CD8-positive, alpha-beta memory T cell (primary cell): ENCODE data around the gene RBSN. TPM values are rescaled to one million over a fixed set of nuclear protein-coding genes. Genes with fewer than 3 reads are reported as not detected.

Source experiments
- CTCF ChIA-PET: fragments of 350-600 bp; sonication (Branson Sonifier 250); formaldehyde crosslinking; loops from one replicate; lab custom pipeline; 2021; ENCODE audit warnings: antibody characterized with exemption; lab: Charles Lee
- POLR2A ChIA-PET: fragments of 350-600 bp; sonication (Branson Sonifier 250); formaldehyde crosslinking; loops from one replicate; lab custom pipeline; 2021; ENCODE audit warnings: antibody characterized with exemption; lab: Charles Lee
- DNase-seq, 5 donors: peaks; one replicate each; pipeline versions ENCODE4 v3.0.0 to v3.0.0-alpha.2; 2020 to 2022; ENCODE audit warnings: mixed read lengths in 1 of 5
- H3K27ac ChIP-seq: one replicate; pipeline ENCODE4 v1.7.0; 2013; ENCODE audit warnings: low read depth, mild to moderate bottlenecking, low read length, moderate library complexity
- H3K27me3 ChIP-seq: 2 replicates; pipeline ENCODE4 v1.7.0; 2013; ENCODE audit warnings: low read length, mild to moderate bottlenecking; ENCODE audit not compliant: insufficient read depth, poor library complexity, severe bottlenecking
- H3K36me3 ChIP-seq: 2 replicates; pipeline ENCODE4 v1.7.0; 2013; ENCODE audit warnings: mild to moderate bottlenecking, low read length, moderate library complexity; ENCODE audit not compliant: insufficient read depth
- H3K4me1 ChIP-seq: 2 replicates; pipeline ENCODE4 v1.7.0; 2013; ENCODE audit warnings: mild to moderate bottlenecking, low read length, moderate library complexity; ENCODE audit not compliant: insufficient read depth
- H3K4me3 ChIP-seq: 2 replicates; pipeline ENCODE4 v1.7.0; 2013; ENCODE audit warnings: mild to moderate bottlenecking, low read length
- H3K9me3 ChIP-seq: 2 replicates; pipeline ENCODE4 v1.7.0; 2013; ENCODE audit warnings: mild to moderate bottlenecking, low read length
- H3K27ac Mint-ChIP-seq, 8 donors: one replicate each; pipeline ENCODE4 v1.8.0; 2020 to 2021; ENCODE audit warnings: mixed read lengths in 8 of 8, mild to moderate bottlenecking in 6 of 8, inconsistent platforms in 3 of 8, moderate library complexity in 3 of 8
- H3K27me3 Mint-ChIP-seq, 2 donors: one replicate each; pipeline ENCODE4 v1.8.0; 2020 to 2021; ENCODE audit warnings: mixed read lengths in 2 of 2, mild to moderate bottlenecking in 1 of 2, moderate library complexity in 1 of 2
- H3K36me3 Mint-ChIP-seq, 3 donors: one replicate each; pipeline ENCODE4 v1.8.0; 2020 to 2021; ENCODE audit warnings: mixed read lengths in 3 of 3, inconsistent platforms in 1 of 3, mild to moderate bottlenecking in 1 of 3
- H3K4me1 Mint-ChIP-seq, 3 donors: one replicate each; pipeline ENCODE4 v1.8.0; 2020 to 2021; ENCODE audit warnings: mixed read lengths in 3 of 3, inconsistent platforms in 1 of 3, mild to moderate bottlenecking in 1 of 3
- H3K4me3 Mint-ChIP-seq, 7 donors: one replicate each; pipeline ENCODE4 v1.8.0; 2020 to 2021; ENCODE audit warnings: mixed read lengths in 7 of 7, mild to moderate bottlenecking in 6 of 7, moderate library complexity in 4 of 7, inconsistent platforms in 2 of 7
- H3K9me3 Mint-ChIP-seq, 5 donors: one replicate each; pipeline ENCODE4 v1.8.0; 2020 to 2022; ENCODE audit warnings: mixed read lengths in 5 of 5, mild to moderate bottlenecking in 3 of 5, moderate library complexity in 2 of 5, inconsistent platforms in 1 of 5
- polyA plus RNA-seq: library from polyadenylated mRNA; unstranded; fragments of 300-500 nt; fragmentation: Illumina TruSeq; gene quantifications from one replicate; pipeline ENCODE4 v1.2.3, GENCODE V29; 2021
- total RNA-seq, 2 experiments: library from RNA; stranded (reverse); gene quantifications; one replicate each; pipeline ENCODE4 v1.2.3, GENCODE V29; 2021

RBSN gene
- total and polyA plus RNA-seq, 3 experiments from 2014 or later: 12.2 to 19.0 (median 12.5) TPM

- H3K27me3 ChIP-seq: no peaks in the 10 kb centered on the region
- Mint-ChIP-seq H3K4me1 (peaks cover 0 to 10% (median 3%) of the 10 kb centered on the region in 3 donors), H3K4me3 (no peak overlapping the region), H3K9me3 (no peaks in the 10 kb centered on the region), H3K36me3 (peaks cover 19 to 94% (median 42%) of the 10 kb centered on the region in 3 donors), H3K27ac (peak overlapping the region in 2 of 8 donors; percentile 51 to 85), H3K27me3 (peaks cover 0 to 1% of the 10 kb centered on the region in 2 donors)
- no peak for DNase-seq
- ChIA-PET CTCF (no interaction called here), POLR2A (no interaction called here)
- H3K9me3 ChIP-seq: no peaks in the 10 kb centered on the region
- no peak overlapping the region for H3K27ac ChIP-seq
- H3K36me3 ChIP-seq: peaks cover 72% of the 10 kb centered on the region
- H3K4me3 ChIP-seq: no peak overlapping the region
- no peaks in the 10 kb centered on the region for H3K4me1 ChIP-seq
These were observed 16.8 kb downstream of the RBSN start for GRCh38 chr3:15081960-15082664.

- CTCF ChIA-PET: no interaction called here
- Histone ChIP-seq H3K27me3 (no peaks in the 10 kb centered on the region), H3K9me3 (no peaks in the 10 kb centered on the region), H3K4me3 (no peak overlapping the region), H3K36me3 (peaks cover 84% of the 10 kb centered on the region), H3K4me1 (no peaks in the 10 kb centered on the region), H3K27ac (no peak overlapping the region)
- Mint-ChIP-seq H3K4me1 (peaks cover 0 to 10% (median 3%) of the 10 kb centered on the region in 3 donors), H3K27me3 (peaks cover 0 to 1% of the 10 kb centered on the region in 2 donors), H3K4me3 (no peak overlapping the region), H3K9me3 (no peaks in the 10 kb centered on the region), H3K27ac (no peak overlapping the region), H3K36me3 (peaks cover 32 to 95% (median 44%) of the 10 kb centered on the region in 3 donors)
- DNase-seq: no peak
- POLR2A ChIA-PET: no interaction called here
These were observed 19.9 kb downstream of the RBSN start for GRCh38 chr3:15079091-15079490.

- no peak for DNase-seq
These were observed 24.4 kb downstream of the RBSN start for GRCh38 chr3:15074500-15074899.

GRCh38 chr3:15071699-15072098, 27.2 kb downstream of the RBSN start:
- H3K36me3 ChIP-seq: peaks cover 35% of the 10 kb centered on the region

More at GRCh38 chr3:15074500-15074899, 24.4 kb downstream of the RBSN start:
- peaks cover 27 to 86% (median 39%) of the 10 kb centered on the region in 3 donors for H3K36me3 Mint-ChIP-seq
- no peaks in the 10 kb centered on the region for H3K27me3 ChIP-seq
- H3K4me1 ChIP-seq: no peaks in the 10 kb centered on the region
- H3K27me3 Mint-ChIP-seq: peaks cover 0 to 1% of the 10 kb centered on the region in 2 donors
- no peak overlapping the region for H3K4me3 ChIP-seq
- CTCF ChIA-PET: interaction anchor here (0.5 kb wide), 1 partner anchor 281 kb away, joined by 3 read pairs; no protein-coding TSS in a partner anchor
- H3K9me3 Mint-ChIP-seq: no peaks in the 10 kb centered on the region
- POLR2A ChIA-PET: no interaction called here
- H3K9me3 ChIP-seq: no peaks in the 10 kb centered on the region
- H3K4me3 Mint-ChIP-seq: no peak overlapping the region
- H3K4me1 Mint-ChIP-seq: peaks cover 0 to 4% (median 3%) of the 10 kb centered on the region in 3 donors
- peaks cover 58% of the 10 kb centered on the region for H3K36me3 ChIP-seq
- no peak overlapping the region for H3K27ac Mint-ChIP-seq
- no peak overlapping the region for H3K27ac ChIP-seq

GRCh38 chr3:15069441-15069840, 29.5 kb downstream of the RBSN start:
- Mint-ChIP-seq H3K4me1 (peaks cover 9 to 17% (median 10%) of the 10 kb centered on the region in 3 donors), H3K4me3 (peak overlapping the region in 1 of 7 donors; percentile 20), H3K27ac (peak overlapping the region in 1 of 8 donors; percentile 7), H3K9me3 (no peaks in the 10 kb centered on the region), H3K36me3 (peaks cover 5 to 41% (median 14%) of the 10 kb centered on the region in 3 donors), H3K27me3 (peaks cover 0 to 1% of the 10 kb centered on the region in 2 donors)
- DNase-seq: no peak
- POLR2A ChIA-PET: no interaction called here
- Histone ChIP-seq H3K27me3 (no peaks in the 10 kb centered on the region), H3K4me3 (no peak overlapping the region), H3K27ac (no peak overlapping the region), H3K36me3 (peaks cover 13% of the 10 kb centered on the region), H3K4me1 (no peaks in the 10 kb centered on the region), H3K9me3 (no peaks in the 10 kb centered on the region)
- CTCF ChIA-PET: no interaction called here

More at GRCh38 chr3:15071699-15072098, 27.2 kb downstream of the RBSN start:
- H3K9me3 Mint-ChIP-seq: no peaks in the 10 kb centered on the region
- H3K27ac ChIP-seq: no peak overlapping the region
- DNase-seq: no peak
- H3K27me3 Mint-ChIP-seq: peaks cover 0 to 1% of the 10 kb centered on the region in 2 donors
- H3K4me1 Mint-ChIP-seq: peaks cover 0 to 5% (median 0%) of the 10 kb centered on the region in 3 donors
- H3K36me3 Mint-ChIP-seq: peaks cover 14 to 59% (median 23%) of the 10 kb centered on the region in 3 donors
- no peak overlapping the region for H3K27ac Mint-ChIP-seq
- H3K4me3 ChIP-seq: no peak overlapping the region
- H3K27me3 ChIP-seq: no peaks in the 10 kb centered on the region
- no peaks in the 10 kb centered on the region for H3K9me3 ChIP-seq
- no peaks in the 10 kb centered on the region for H3K4me1 ChIP-seq
- ChIA-PET POLR2A (no interaction called here), CTCF (interaction anchor here (0.7 kb wide), 1 partner anchor 12 kb away, joined by 3 read pairs; no protein-coding TSS in a partner anchor)
- peak overlapping the region in 1 of 7 donors; percentile 32 for H3K4me3 Mint-ChIP-seq

- Mint-ChIP-seq H3K4me3 (peak overlapping the region; percentile 1 to 99 (median 18)), H3K27me3 (no peaks in the 10 kb centered on the region), H3K27ac (peak overlapping the region in 4 of 8 donors; percentile 1 to 56 (median 42)), H3K9me3 (no peaks in the 10 kb centered on the region), H3K36me3 (peaks cover under 1 to 18% (median 6%) of the 10 kb centered on the region in 3 donors), H3K4me1 (peaks cover 25 to 33% (median 26%) of the 10 kb centered on the region in 3 donors)
- no peak overlapping the region for H3K4me3 ChIP-seq
- POLR2A ChIA-PET: no interaction called here
- H3K27me3 ChIP-seq: no peaks in the 10 kb centered on the region
- H3K9me3 ChIP-seq: no peaks in the 10 kb centered on the region
- H3K4me1 ChIP-seq: peaks cover 16% of the 10 kb centered on the region
- CTCF ChIA-PET: no interaction called here
- H3K36me3 ChIP-seq: peaks cover 5% of the 10 kb centered on the region
- no peak overlapping the region for H3K27ac ChIP-seq
- no peak for DNase-seq
These were observed 32.5 kb downstream of the RBSN start for GRCh38 chr3:15066467-15066866.

- Mint-ChIP-seq H3K27ac (peak overlapping the region in 6 of 8 donors; percentile 73 to 98 (median 93)), H3K4me3 (peak overlapping the region; percentile 93 to 99 (median 97)), H3K27me3 (no peaks in the 10 kb centered on the region), H3K9me3 (no peaks in the 10 kb centered on the region), H3K36me3 (peaks cover 0 to 13% (median 4%) of the 10 kb centered on the region in 3 donors), H3K4me1 (peaks cover 26 to 33% (median 30%) of the 10 kb centered on the region in 3 donors)
- Histone ChIP-seq H3K27ac (no peak overlapping the region), H3K4me1 (peaks cover 16% of the 10 kb centered on the region), H3K9me3 (no peaks in the 10 kb centered on the region), H3K36me3 (no peaks in the 10 kb centered on the region), H3K27me3 (no peaks in the 10 kb centered on the region), H3K4me3 (peak overlapping the region; percentile 65)
- DNase-seq: no peak
- CTCF ChIA-PET: interaction anchor here (0.9 to 2.4 kb wide), 6 partner anchors 11 to 144 kb away, joined by 3 to 11 read pairs (median 4); partner anchors contain the start of gene RBSN
- POLR2A ChIA-PET: interaction anchor here (0.6 to 2.6 kb wide), 5 partner anchors 15 to 1661 kb away, joined by 3 to 19 read pairs (median 3); partner anchors contain the start of genes CAPN7, CCDC174 and RBSN
These were observed 33.4 kb downstream of the RBSN start for GRCh38 chr3:15065550-15066007.
